Osteoblast (primary cell): ENCODE results near the gene NPTXR. TPM values are rescaled to one million over a fixed set of nuclear protein-coding genes. Genes with fewer than 3 reads are reported as not detected.

ENCODE experiments used
- DNase-seq: peaks from one replicate; pipeline ENCODE4 v3.0.0; 2011; ENCODE audit warnings: low spot score, mixed read lengths; ENCODE audit not compliant: insufficient read length; ENCODE audit errors: missing footprints
- H2AFZ ChIP-seq: 2 replicates; pipeline ENCODE4 v1.6.0; 2011; ENCODE audit warnings: mild to moderate bottlenecking, low read length
- H3K27ac ChIP-seq: 2 replicates; pipeline ENCODE4 v1.5.1; 2011; ENCODE audit warnings: mild to moderate bottlenecking, low read depth, low read length, moderate library complexity
- H3K27me3 ChIP-seq: 2 replicates; pipeline ENCODE4 v1.6.0; 2012; ENCODE audit warnings: mild to moderate bottlenecking, control low read depth, inconsistent platforms, low read length, moderate library complexity; ENCODE audit not compliant: insufficient read depth
- H3K36me3 ChIP-seq: 2 replicates; pipeline ENCODE4 v1.5.1; 2011; ENCODE audit warnings: mild to moderate bottlenecking, low read length, control low read depth, moderate library complexity; ENCODE audit not compliant: insufficient read depth
- H3K4me1 ChIP-seq: 2 replicates; pipeline ENCODE4 v1.5.1; 2011; ENCODE audit warnings: mild to moderate bottlenecking, low read length, control low read depth, moderate library complexity; ENCODE audit not compliant: insufficient read depth
- H3K4me2 ChIP-seq: 2 replicates; pipeline ENCODE4 v1.6.0; 2011; ENCODE audit warnings: mild to moderate bottlenecking, low read length; ENCODE audit not compliant: insufficient read depth
- H3K4me3 ChIP-seq: fragments of 200-600 bp; sonication (generic); 3 replicates; pipeline ENCODE4 v1.5.1; 2012; ENCODE audit warnings: mild to moderate bottlenecking, low read length, inconsistent platforms; ENCODE audit not compliant: insufficient read depth
- H3K79me2 ChIP-seq: 2 replicates; pipeline ENCODE4 v1.6.0; 2012; ENCODE audit warnings: mild to moderate bottlenecking, low read length, control low read depth, inconsistent platforms; ENCODE audit not compliant: insufficient read depth
- H3K9me3 ChIP-seq: 2 replicates; pipeline ENCODE4 v1.5.1; 2011; ENCODE audit warnings: low read depth, low read length, control low read depth
- H4K20me1 ChIP-seq: 2 replicates; pipeline ENCODE4 v1.6.0; 2012; ENCODE audit warnings: mild to moderate bottlenecking, low read length, control low read depth; ENCODE audit not compliant: insufficient read depth
- total RNA-seq: library from RNA; depleted of rRNA; stranded (reverse); fragments of >200 nt; gene quantifications from 2 replicates; pipeline ENCODE4 v1.2.3, GENCODE V29; 2012
- TF ChIP-seq, protein P1 (sequence below): IDR thresholded peaks from 2 replicates; pipeline ENCODE4 v1.5.1; 2011; ENCODE audit warnings: mild to moderate bottlenecking, low read depth, low read length, moderate library complexity; ENCODE audit errors: extremely low read depth

NPTXR gene
- total RNA-seq, 1 donor = 0.72 TPM

DNA sequence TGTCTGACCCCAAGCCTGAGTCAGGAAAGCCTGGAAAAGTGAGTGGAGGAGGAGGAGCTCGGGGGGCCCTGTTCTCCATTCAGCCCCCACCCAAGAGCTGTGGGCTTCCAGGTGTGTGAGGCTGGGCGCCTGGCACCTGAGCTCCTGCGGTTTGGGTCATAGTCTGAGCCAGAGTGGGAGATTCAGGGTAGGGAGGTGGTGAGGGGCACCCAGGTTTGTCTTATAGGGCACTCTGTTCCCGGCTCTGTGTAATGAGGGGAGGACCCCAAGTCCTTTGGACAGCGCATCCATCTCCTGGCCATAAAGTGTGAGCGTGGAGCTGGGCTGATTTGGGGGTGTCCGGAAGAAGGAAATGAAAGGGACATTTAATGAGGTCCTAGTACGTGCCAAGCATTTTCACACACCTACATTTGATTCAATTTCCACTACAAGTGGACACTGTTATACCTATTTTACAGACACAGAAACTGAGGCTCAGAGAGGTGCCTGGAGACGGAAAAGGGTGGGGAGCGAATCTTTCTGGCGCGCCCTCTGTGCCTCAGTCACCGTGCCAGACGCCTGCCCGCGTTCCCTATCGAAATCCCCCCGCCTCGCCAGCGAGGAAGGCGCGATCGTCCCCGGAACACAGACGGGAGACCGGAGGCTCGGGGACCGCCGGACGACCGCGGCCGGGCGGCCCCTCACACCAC lies 1.2 kb downstream of the NPTXR start:
- no peaks in the 10 kb centered on the region for H3K36me3 ChIP-seq
- no peaks in the 10 kb centered on the region for H3K79me2 ChIP-seq
- TF ChIP-seq, protein P1, sequence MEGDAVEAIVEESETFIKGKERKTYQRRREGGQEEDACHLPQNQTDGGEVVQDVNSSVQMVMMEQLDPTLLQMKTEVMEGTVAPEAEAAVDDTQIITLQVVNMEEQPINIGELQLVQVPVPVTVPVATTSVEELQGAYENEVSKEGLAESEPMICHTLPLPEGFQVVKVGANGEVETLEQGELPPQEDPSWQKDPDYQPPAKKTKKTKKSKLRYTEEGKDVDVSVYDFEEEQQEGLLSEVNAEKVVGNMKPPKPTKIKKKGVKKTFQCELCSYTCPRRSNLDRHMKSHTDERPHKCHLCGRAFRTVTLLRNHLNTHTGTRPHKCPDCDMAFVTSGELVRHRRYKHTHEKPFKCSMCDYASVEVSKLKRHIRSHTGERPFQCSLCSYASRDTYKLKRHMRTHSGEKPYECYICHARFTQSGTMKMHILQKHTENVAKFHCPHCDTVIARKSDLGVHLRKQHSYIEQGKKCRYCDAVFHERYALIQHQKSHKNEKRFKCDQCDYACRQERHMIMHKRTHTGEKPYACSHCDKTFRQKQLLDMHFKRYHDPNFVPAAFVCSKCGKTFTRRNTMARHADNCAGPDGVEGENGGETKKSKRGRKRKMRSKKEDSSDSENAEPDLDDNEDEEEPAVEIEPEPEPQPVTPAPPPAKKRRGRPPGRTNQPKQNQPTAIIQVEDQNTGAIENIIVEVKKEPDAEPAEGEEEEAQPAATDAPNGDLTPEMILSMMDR = no peak
- no peaks in the 10 kb centered on the region for H3K4me1 ChIP-seq
- no peaks in the 10 kb centered on the region for H3K9me3 ChIP-seq
- H2AFZ ChIP-seq = no peak overlapping the region
- no peak overlapping the region for H3K27ac ChIP-seq
- no peaks in the 10 kb centered on the region for H4K20me1 ChIP-seq
- peak overlapping the region; percentile 32 for H3K4me2 ChIP-seq
- peak overlapping the region; percentile 43 for H3K4me3 ChIP-seq
- peaks cover 48% of the 10 kb centered on the region for H3K27me3 ChIP-seq
- peak; percentile 75 for DNase-seq

DNA sequence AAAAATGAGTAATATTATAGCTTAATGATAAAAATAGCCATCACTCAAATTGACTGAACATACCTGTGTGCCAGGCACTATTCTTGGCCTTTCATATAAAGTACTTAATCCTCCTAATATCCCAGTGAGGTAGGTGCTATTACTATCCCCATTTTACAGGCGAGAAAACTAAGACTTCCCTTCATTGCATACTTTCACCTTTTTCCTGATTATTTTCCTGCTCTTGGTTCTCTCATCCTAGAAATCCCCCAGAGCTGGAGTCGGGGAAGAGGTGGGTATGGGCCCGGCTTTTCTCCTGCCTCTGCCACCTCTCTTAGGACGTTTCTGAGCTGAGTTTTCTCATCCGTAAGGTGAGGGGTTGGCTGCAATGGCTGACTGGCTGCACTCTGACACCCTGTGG lies 2.2 kb downstream of the NPTXR start:
- no peaks in the 10 kb centered on the region for H3K4me1 ChIP-seq
- no peaks in the 10 kb centered on the region for H3K36me3 ChIP-seq
- H4K20me1 ChIP-seq = no peaks in the 10 kb centered on the region
- no peaks in the 10 kb centered on the region for H3K79me2 ChIP-seq
- no peak overlapping the region for H3K27ac ChIP-seq
- TF ChIP-seq, protein P1 = no peak
- H3K9me3 ChIP-seq = no peaks in the 10 kb centered on the region
- no peak overlapping the region for H3K4me2 ChIP-seq
- DNase-seq = peak; percentile 62
- peaks cover 46% of the 10 kb centered on the region for H3K27me3 ChIP-seq
- no peak overlapping the region for H3K4me3 ChIP-seq
- no peak overlapping the region for H2AFZ ChIP-seq

DNA sequence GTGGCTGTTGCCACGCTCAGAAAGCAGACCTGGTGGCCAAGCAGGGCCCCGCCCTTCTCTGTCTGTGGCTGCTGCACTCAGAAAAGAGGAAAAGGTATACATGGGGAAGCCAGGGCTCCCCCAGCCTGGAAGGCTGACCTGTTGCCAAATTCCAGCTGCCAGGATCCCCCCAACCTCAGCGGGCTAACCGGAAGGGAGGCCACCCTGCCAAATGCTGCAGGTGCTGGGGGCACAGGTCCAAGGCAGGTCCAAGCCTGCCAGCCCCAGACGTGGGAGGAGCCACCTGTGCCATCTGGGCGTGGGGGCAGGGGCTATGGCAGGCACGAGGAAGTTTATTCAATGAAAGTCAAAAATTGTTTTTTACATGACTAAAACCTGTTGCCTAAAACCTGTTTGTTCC lies 2.6 kb downstream of the NPTXR start:
- H3K4me2 ChIP-seq = no peak overlapping the region
- H3K79me2 ChIP-seq = no peaks in the 10 kb centered on the region
- H3K36me3 ChIP-seq = no peaks in the 10 kb centered on the region
- H3K4me3 ChIP-seq = no peak overlapping the region
- TF ChIP-seq, protein P1 = no peak
- no peaks in the 10 kb centered on the region for H4K20me1 ChIP-seq
- peaks cover 3% of the 10 kb centered on the region for H3K4me1 ChIP-seq
- no peak overlapping the region for H3K27ac ChIP-seq
- DNase-seq = peak; percentile 32
- no peaks in the 10 kb centered on the region for H3K9me3 ChIP-seq
- H2AFZ ChIP-seq = no peak overlapping the region
- H3K27me3 ChIP-seq = peaks cover 44% of the 10 kb centered on the region

DNA sequence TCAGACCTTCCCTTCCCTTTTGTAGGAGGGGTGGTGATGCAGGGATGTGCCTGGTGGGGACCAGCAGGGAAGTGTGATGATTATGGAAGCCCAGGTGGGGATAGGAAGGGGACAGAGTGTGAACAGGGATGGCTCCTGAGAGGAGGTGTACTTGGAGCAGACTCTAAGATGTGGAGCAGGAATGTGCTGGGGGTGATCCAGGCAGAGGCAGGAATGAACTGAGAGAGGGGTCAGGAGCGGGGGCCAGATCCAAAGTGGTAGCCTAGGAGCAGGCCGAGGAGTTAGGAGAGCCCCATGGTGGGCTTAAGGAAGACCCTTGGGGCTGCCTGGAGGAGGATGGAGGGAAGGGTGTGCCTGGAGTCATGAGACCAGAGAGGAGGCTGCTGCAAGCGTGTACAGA lies 3.7 kb downstream of the NPTXR start:
- H3K27ac ChIP-seq = no peak overlapping the region
- H3K36me3 ChIP-seq = no peaks in the 10 kb centered on the region
- H3K79me2 ChIP-seq = no peaks in the 10 kb centered on the region
- TF ChIP-seq, protein P1 = no peak
- peak; percentile 62 for DNase-seq
- H3K4me1 ChIP-seq = peaks cover 13% of the 10 kb centered on the region
- no peak overlapping the region for H3K4me3 ChIP-seq
- H4K20me1 ChIP-seq = no peaks in the 10 kb centered on the region
- H3K9me3 ChIP-seq = no peaks in the 10 kb centered on the region
- no peak overlapping the region for H3K4me2 ChIP-seq
- peaks cover 41% of the 10 kb centered on the region for H3K27me3 ChIP-seq
- H2AFZ ChIP-seq = no peak overlapping the region
